IPS-18a (cell line): ENCODE results near the gene ZNF296.

Experiments used
- H3K27ac ChIP-seq: one replicate; pipeline ENCODE4 v1.5.1; 2013; ENCODE audit warnings: low read length
- H3K27me3 ChIP-seq: one replicate; pipeline ENCODE4 v1.6.1; 2013; ENCODE audit warnings: mild to moderate bottlenecking, low read length; ENCODE audit not compliant: control insufficient read depth, insufficient read depth
- H3K36me3 ChIP-seq: one replicate; pipeline ENCODE4 v1.6.1; 2013; ENCODE audit warnings: low read depth, low read length; ENCODE audit not compliant: control insufficient read depth
- H3K4me1 ChIP-seq: one replicate; pipeline ENCODE4 v1.6.1; 2013; ENCODE audit warnings: low read depth, low read length; ENCODE audit not compliant: control insufficient read depth
- H3K4me3 ChIP-seq: one replicate; pipeline ENCODE4 v1.5.1; 2013; ENCODE audit warnings: low read length
- H3K9ac ChIP-seq: one replicate; pipeline ENCODE4 v1.6.1; 2013; ENCODE audit warnings: mild to moderate bottlenecking, low read length, moderate library complexity
- H3K9me3 ChIP-seq: one replicate; pipeline ENCODE4 v1.6.1; 2013; ENCODE audit warnings: low read depth, low read length; ENCODE audit not compliant: control insufficient read depth

ZNF296 gene

DNA sequence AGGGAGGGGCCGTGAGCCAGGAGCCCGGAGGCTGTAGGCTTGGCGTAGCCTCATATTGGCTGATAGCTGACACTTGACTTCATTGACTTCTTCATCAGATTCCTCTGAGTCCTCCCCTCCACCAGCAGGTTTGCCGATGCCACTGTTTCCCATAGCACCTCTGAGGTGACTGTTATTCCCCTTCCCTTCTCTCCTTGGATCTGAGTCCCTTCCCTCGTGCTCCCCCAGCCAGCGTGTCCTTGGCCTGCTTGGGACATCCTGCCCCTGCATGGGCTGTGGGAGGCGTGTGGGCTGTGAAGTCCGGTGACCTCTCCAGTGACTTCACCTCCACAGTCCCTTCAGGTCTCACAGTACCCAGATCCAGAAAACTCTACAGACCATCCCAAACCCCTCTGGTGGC lies 25.5 kb upstream of the ZNF296 start:
- Histone ChIP-seq H3K4me3 (no peak overlapping the region), H3K4me1 (peaks cover 9% of the 10 kb centered on the region), H3K9ac (no peak overlapping the region), H3K27me3 (no peaks in the 10 kb centered on the region), H3K36me3 (no peaks in the 10 kb centered on the region), H3K27ac (no peak overlapping the region), H3K9me3 (no peaks in the 10 kb centered on the region)

DNA sequence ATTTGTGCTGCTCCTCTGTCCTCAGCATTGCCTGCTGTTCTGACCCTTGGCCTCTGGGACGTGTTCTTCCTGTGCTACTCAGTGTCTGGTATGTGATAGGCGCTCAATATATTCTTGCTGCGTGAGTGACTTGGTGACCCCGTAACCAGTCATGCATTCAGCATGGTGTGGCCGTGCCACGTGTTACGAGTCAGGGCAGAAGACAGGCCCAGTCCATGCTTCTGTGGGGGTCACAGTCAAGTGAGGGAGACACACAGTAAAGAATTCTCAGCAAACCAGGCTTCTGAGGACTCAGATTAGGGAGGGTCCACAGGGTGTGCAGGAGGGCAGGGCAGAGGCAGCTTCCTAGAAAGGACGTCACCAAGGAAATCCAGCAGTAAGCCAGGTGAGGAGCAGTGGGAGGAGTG lies 24.6 kb upstream of the ZNF296 start:
- Histone ChIP-seq H3K27me3 (no peaks in the 10 kb centered on the region), H3K9ac (no peak overlapping the region), H3K27ac (no peak overlapping the region), H3K9me3 (no peaks in the 10 kb centered on the region), H3K4me3 (no peak overlapping the region), H3K4me1 (peaks cover 9% of the 10 kb centered on the region), H3K36me3 (no peaks in the 10 kb centered on the region)

DNA sequence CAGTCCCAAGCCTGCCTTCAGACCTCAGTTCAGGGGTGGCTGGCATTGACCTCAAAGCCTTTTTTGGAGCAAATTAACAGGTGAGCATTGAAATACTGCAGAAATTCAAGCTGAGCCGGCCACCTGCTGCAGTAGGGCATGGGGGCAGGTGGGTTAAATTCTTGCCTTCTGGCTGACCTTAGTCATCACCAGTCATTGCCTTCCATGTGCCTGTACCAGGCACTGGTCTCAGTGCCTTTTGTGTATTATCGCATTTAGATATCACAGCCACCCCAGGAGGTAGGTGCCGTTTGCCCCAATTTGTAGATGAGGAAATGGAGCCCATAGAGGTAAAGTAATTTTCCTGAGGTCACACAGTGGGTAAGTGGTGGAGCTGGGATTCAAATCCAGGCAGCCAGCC lies 23.9 kb upstream of the ZNF296 start:
- H3K27ac ChIP-seq = no peak overlapping the region
- peaks cover 9% of the 10 kb centered on the region for H3K4me1 ChIP-seq
- H3K4me3 ChIP-seq = no peak overlapping the region
- H3K27me3 ChIP-seq = no peaks in the 10 kb centered on the region
- H3K9me3 ChIP-seq = no peaks in the 10 kb centered on the region
- no peaks in the 10 kb centered on the region for H3K36me3 ChIP-seq
- no peak overlapping the region for H3K9ac ChIP-seq

DNA sequence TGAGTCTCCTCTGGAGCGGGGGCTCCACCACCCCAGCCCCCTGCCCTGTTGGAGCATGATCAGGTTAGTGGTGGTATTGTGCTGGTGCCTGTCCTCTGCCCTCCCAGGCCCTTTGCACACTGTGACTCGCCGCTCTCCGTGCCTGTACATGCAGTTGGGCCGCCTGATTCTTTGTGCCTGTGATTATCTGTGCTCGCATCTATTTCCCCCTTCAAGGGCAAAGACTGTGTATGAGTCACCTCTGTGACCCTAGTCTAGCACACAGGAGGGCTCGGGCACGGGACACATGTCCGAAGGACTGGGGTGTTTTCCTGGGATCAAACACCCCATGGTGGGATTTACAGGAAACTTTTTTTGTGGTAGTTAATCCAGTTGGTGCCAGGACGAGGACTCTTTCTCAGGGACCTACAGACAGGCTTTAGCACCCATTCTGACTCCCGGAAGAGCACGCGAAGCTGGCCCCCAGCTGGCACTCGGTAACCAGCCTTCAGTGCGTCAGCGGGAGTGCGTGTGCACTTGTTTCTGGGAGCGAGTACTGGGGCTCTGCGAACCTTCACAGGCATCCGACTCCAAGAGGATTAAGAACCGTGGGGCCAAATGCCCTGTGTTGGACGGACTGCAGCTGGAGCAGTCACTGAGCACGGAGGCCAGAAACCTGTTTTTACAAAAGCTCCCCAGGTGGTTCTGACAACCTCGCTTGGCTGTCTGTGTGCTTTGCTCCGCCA lies 23.4 kb upstream of the ZNF296 start:
- Histone ChIP-seq H3K9ac (no peak overlapping the region), H3K4me1 (peaks cover 9% of the 10 kb centered on the region), H3K27ac (no peak overlapping the region), H3K27me3 (no peaks in the 10 kb centered on the region), H3K4me3 (no peak overlapping the region), H3K9me3 (no peaks in the 10 kb centered on the region), H3K36me3 (no peaks in the 10 kb centered on the region)

DNA sequence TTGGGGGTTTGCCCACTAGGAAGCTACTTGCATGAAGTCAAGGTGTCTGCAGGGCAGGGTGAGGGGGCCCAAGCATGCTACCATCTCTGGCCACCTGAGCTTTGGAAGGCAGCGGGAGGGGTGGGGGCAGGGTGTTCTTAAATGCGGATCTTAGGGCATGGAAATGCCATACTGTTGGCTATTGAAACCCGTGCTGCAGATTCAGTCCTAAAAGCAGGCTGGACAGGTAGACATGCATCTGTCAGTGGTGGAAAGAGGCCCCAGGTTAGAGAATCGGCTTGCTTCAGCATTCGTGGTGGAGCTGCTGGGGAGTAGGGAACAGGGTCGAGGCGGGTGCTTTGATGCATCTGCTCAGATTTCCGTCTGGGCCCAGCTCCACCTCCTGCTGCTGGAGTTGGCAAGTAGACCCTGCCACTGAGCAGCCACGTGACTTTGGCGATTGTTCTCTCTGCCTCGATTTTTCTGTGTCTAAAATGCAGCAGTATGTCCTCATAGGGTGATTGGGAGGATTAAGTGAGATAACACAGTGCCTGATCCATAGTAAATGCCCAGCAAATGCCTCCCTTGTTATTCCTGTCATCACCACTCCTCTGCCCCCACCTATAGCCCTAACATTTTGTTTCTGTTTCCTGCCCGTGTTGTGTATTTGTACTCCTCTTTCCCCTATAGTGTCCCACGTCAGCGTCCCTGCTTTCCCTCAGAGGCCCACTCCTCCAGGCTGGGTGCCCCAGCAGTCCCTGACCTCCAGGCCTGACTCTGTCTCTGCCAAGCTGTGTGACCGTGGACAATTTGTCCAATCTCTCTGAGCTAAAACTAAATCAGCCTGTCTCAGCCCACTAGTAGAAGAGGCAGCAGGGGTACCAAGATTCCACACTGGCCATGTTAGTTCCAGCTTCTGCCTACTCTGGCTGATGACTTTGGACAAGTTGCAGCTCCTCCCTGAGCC lies 22.5 kb upstream of the ZNF296 start:
- H3K9me3 ChIP-seq = no peaks in the 10 kb centered on the region
- H3K27me3 ChIP-seq = no peaks in the 10 kb centered on the region
- H3K27ac ChIP-seq = no peak overlapping the region
- H3K36me3 ChIP-seq = no peaks in the 10 kb centered on the region
- H3K4me1 ChIP-seq = peaks cover 7% of the 10 kb centered on the region
- no peak overlapping the region for H3K9ac ChIP-seq
- no peak overlapping the region for H3K4me3 ChIP-seq

DNA sequence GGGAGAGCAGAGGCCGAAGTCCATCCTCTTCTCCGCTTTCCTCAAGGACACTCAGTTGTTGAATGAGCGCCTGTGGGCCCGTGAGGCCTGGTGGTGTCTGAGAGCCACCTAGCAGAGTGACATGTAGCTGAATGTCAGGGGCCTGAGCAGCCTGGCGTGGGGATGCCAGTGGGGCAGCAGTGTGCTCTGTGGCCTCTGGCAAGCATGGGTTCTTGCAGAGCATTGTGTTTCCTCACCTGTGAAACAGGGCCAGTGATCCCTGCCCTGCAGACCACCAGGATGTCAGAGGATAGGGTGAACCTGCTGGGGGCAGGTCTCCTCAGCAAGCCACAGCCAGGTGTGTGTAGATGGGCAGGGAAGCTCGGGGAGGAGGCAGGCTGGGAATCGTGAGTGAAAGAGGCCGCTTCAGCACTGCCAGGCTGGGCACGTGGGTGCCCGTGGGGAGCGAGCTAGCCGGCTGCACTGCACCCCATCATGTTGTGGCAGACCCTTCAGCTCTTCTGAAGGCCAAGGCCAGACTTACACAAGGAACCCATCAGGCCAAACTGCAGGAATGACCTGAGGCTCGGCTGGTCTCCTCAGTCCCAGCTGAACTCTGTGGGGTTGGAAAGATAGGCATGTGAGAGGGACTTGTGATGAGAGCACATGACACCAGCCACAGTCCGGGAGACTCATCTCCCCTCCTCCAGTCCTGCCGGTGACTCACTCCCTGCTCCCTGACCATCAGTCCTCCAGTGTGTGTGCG lies 21.7 kb upstream of the ZNF296 start:
- no peak overlapping the region for H3K4me3 ChIP-seq
- no peaks in the 10 kb centered on the region for H3K36me3 ChIP-seq
- no peak overlapping the region for H3K27ac ChIP-seq
- H3K9me3 ChIP-seq = no peaks in the 10 kb centered on the region
- H3K4me1 ChIP-seq = peaks cover 7% of the 10 kb centered on the region
- no peak overlapping the region for H3K9ac ChIP-seq
- no peaks in the 10 kb centered on the region for H3K27me3 ChIP-seq

DNA sequence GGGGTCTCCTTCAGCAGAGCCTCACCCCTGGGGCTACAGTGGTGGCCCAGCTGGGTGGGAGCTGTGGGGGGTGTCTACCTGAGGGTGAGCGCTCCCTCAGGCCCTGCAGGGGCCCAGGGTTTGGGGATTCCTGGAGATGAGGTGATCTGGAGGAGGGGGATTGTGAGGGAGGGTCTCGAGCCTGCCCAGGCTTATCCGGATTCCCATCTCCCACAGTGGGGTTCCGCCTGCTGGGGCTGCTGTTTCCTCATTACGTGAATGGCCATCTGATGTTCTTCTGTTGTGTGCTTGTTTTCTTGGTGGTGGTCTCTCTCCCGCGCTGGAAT lies 21.1 kb upstream of the ZNF296 start:
- Histone ChIP-seq H3K9me3 (no peaks in the 10 kb centered on the region), H3K4me3 (no peak overlapping the region), H3K27me3 (no peaks in the 10 kb centered on the region), H3K9ac (no peak overlapping the region), H3K27ac (no peak overlapping the region), H3K36me3 (no peaks in the 10 kb centered on the region), H3K4me1 (peaks cover 7% of the 10 kb centered on the region)

DNA sequence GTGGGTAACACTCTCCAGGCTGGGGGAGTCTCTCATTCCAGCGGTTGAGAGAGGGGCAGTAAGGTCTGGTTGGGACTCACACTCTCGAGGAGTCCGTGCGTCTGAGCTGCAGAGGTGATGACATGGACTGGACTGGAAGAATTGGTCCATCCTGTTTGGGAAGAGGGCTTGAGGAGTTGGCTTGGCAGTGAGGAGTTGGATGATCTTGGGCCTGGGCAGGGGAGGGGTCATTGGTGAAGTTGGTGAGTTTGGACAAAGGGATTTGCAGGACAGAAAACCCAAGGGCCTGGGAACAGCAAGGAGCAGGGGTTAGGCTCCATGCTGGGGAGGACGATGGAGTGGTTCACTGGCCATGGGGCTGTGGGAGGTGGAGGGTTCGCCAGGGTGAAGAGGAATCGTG lies 20.4 kb upstream of the ZNF296 start:
- no peak overlapping the region for H3K4me3 ChIP-seq
- no peaks in the 10 kb centered on the region for H3K27me3 ChIP-seq
- H3K27ac ChIP-seq = no peak overlapping the region
- H3K36me3 ChIP-seq = no peaks in the 10 kb centered on the region
- no peak overlapping the region for H3K9ac ChIP-seq
- H3K4me1 ChIP-seq = peaks cover 7% of the 10 kb centered on the region
- no peaks in the 10 kb centered on the region for H3K9me3 ChIP-seq

DNA sequence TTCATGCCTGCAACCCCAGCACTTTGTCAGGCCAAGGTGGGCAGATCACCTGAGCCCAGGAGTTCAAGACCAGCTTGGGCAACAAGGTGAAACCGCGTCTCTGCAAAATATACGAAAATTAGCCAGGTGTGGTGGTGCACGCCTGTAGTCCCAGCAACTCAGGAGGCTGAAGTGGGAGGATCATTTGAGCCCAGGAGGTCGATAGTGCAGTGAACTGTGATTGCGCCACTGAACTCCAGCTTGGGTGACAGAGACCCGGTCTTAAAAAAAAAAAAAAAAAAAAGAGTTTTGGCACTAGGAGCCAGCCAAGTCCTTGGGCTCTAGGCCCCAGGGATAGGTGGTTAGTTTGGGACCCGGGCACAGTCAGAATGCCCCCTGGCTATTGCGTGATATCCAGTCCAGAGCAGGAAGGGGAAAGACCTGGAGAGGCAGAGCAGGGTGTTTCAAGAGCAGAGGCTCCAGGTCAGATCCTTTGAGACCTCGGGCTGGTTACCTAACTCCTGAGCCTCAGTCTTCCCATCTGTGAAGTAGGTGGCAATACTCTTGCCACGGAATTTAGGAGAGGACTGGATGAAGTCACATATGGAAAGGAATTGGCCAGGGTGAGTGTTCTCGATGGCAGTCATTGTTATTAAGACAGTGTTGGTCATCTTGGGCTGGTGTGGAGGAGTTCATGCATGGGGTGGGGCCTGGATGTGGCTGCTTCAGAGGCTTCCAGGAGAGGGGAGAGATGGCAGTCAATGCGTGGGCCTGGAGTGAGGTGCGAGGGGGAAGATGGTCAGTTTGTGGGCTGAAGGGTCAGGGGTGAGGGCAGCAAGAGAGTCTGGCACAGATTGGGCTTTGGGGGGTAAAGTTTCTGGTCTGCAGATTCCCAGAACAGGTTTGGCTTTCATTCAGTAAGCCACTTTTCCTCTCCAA lies 19.5 kb upstream of the ZNF296 start:
- Histone ChIP-seq H3K36me3 (no peaks in the 10 kb centered on the region), H3K27me3 (no peaks in the 10 kb centered on the region), H3K4me1 (peaks cover 7% of the 10 kb centered on the region), H3K4me3 (no peak overlapping the region), H3K27ac (no peak overlapping the region), H3K9me3 (no peaks in the 10 kb centered on the region), H3K9ac (no peak overlapping the region)

DNA sequence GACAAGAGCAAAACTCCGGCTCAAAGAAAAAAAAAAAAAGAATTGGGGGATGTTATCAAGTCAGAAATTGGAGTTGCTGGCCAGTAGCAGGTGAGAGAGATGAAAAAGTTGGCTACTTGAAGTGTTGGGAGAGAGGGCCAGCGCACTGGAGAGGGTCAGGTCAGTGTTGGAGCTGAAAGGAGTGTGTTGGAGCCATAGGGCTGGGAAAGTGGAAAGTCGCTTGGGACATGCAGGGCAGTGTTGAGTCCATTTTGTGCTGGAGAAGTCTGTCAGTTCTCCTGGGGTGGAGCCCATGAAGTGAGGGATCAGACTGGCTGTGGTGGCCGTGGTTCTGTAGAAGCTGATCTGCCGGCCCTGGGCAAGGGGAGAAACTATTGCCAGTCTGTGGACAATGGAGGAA lies 18.4 kb upstream of the ZNF296 start:
- Histone ChIP-seq H3K27ac (no peak overlapping the region), H3K27me3 (no peaks in the 10 kb centered on the region), H3K4me1 (peaks cover 8% of the 10 kb centered on the region), H3K4me3 (peak overlapping the region; percentile 85), H3K9ac (no peak overlapping the region), H3K36me3 (peaks cover 4% of the 10 kb centered on the region), H3K9me3 (no peaks in the 10 kb centered on the region)

DNA sequence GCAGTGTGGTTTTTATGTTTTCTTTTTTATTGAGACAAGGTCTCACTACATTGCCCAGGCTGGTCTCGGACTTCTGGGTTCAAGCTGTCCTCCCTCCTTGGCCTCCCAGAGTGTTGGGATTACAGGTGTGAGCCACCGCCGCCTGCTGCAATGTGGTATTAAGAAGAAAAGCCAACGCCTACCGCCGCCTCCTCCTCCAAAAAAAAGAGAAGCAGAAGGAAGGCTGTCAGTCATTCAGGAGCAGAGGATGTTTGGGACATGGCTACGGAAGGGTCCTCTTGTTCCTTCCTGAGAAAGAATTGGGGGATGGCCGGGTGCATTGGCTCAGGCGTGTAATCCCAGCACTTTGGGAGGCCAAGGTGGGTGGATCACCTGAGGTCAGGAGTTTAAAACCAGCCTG lies 17.9 kb upstream of the ZNF296 start:
- peak overlapping the region; percentile 85 for H3K4me3 ChIP-seq
- H3K27ac ChIP-seq = no peak overlapping the region
- peak overlapping the region; percentile 97 for H3K9ac ChIP-seq
- peaks cover 4% of the 10 kb centered on the region for H3K36me3 ChIP-seq
- peaks cover 8% of the 10 kb centered on the region for H3K4me1 ChIP-seq
- no peaks in the 10 kb centered on the region for H3K27me3 ChIP-seq
- H3K9me3 ChIP-seq = no peaks in the 10 kb centered on the region
